Endothelial cell (in vitro differentiated cells): ENCODE measurements around the gene CYTH3. TPM values are rescaled to one million over a fixed set of nuclear protein-coding genes. Genes with fewer than 3 reads are reported as not detected.
A peak's percentile ranks its signal among the peaks of the same experiment; 100 is the strongest.

ENCODE experiments used
- DNase-seq: peaks from one replicate; pipeline ENCODE4 v3.0.0; 2021; ENCODE audit warnings: low spot score
- H3K27ac Mint-ChIP-seq: one replicate; pipeline ENCODE4 v1.8.0; 2021; ENCODE audit warnings: mixed read lengths, inconsistent platforms; ENCODE audit not compliant: unreplicated experiment
- H3K27me3 Mint-ChIP-seq: one replicate; pipeline ENCODE4 v1.8.0; 2021; ENCODE audit warnings: mild to moderate bottlenecking, moderate library complexity, mixed read lengths, inconsistent platforms; ENCODE audit not compliant: unreplicated experiment
- H3K36me3 Mint-ChIP-seq: one replicate; pipeline ENCODE4 v1.8.0; 2021; ENCODE audit warnings: mild to moderate bottlenecking, low read depth, mixed read lengths, inconsistent platforms; ENCODE audit not compliant: unreplicated experiment
- H3K4me1 Mint-ChIP-seq: one replicate; pipeline ENCODE4 v1.8.0; 2021; ENCODE audit warnings: mild to moderate bottlenecking, mixed read lengths, inconsistent platforms; ENCODE audit not compliant: unreplicated experiment
- H3K4me3 Mint-ChIP-seq: one replicate; pipeline ENCODE4 v1.8.0; 2021; ENCODE audit warnings: mild to moderate bottlenecking, mixed read lengths, inconsistent platforms; ENCODE audit not compliant: unreplicated experiment
- H3K9me3 Mint-ChIP-seq: one replicate; pipeline ENCODE4 v1.8.0; 2021; ENCODE audit warnings: mixed read lengths, inconsistent platforms; ENCODE audit not compliant: unreplicated experiment
- total RNA-seq: library from RNA; stranded (reverse); fragmentation: NEBNext Ultra II Directional; extraction: Animal tissue kit (Norgen Biotek cat#: 25700); gene quantifications from one replicate; pipeline ENCODE4 v1.2.1, GENCODE V29; 2021; ENCODE audit not compliant: unreplicated experiment
- TF ChIP-seq, protein P1 (sequence below): fragments of 200-600 bp; sonication (generic); IDR thresholded peaks from one replicate; pipeline ENCODE4 v1.5.0; 2021; ENCODE audit warnings: antibody characterized with exemption; ENCODE audit not compliant: unreplicated experiment

CYTH3 gene
- total RNA-seq, 1 donor from 2014 or later = 24.3 TPM

DNA sequence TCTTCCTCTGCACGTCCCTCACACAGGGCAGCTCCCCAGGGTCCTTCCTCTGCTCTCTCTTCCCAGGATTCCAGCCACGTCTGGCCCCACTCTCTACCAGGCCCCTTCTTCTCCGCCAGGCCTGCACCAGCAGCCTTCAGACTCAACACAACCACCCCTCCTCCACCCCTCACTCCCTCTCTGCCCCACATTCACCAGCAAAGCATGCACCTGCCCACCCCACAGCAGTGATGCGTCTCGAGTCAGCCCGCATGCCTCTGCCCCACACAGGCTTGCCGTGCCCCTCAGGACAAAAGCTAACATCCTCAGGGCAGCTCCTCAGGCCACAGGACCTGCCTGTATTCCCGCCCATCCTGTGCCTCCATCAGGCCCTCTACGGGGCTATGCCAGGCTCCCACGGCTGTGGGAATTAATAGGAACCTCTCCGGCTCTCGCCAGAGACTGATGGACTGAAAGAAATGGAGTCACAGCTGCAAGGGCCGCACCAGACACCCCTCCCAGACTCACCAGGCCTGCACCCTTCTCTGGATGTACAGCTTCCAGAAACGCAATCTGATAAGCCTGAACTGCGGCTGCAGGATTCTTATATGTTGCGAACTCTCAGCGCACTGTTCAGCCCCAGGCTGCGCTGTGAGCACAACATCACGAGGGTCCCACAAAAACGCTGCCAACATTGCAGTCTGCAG lies 100.1 kb downstream of the CYTH3 start:
- Mint-ChIP-seq H3K36me3 (peaks cover 34% of the 10 kb centered on the region), H3K4me1 (peaks cover 18% of the 10 kb centered on the region), H3K27me3 (peaks cover 10% of the 10 kb centered on the region), H3K27ac (no peak overlapping the region), H3K4me3 (no peak overlapping the region), H3K9me3 (no peaks in the 10 kb centered on the region)
- TF ChIP-seq, protein P1, sequence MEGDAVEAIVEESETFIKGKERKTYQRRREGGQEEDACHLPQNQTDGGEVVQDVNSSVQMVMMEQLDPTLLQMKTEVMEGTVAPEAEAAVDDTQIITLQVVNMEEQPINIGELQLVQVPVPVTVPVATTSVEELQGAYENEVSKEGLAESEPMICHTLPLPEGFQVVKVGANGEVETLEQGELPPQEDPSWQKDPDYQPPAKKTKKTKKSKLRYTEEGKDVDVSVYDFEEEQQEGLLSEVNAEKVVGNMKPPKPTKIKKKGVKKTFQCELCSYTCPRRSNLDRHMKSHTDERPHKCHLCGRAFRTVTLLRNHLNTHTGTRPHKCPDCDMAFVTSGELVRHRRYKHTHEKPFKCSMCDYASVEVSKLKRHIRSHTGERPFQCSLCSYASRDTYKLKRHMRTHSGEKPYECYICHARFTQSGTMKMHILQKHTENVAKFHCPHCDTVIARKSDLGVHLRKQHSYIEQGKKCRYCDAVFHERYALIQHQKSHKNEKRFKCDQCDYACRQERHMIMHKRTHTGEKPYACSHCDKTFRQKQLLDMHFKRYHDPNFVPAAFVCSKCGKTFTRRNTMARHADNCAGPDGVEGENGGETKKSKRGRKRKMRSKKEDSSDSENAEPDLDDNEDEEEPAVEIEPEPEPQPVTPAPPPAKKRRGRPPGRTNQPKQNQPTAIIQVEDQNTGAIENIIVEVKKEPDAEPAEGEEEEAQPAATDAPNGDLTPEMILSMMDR = no peak
- DNase-seq = no peak

DNA sequence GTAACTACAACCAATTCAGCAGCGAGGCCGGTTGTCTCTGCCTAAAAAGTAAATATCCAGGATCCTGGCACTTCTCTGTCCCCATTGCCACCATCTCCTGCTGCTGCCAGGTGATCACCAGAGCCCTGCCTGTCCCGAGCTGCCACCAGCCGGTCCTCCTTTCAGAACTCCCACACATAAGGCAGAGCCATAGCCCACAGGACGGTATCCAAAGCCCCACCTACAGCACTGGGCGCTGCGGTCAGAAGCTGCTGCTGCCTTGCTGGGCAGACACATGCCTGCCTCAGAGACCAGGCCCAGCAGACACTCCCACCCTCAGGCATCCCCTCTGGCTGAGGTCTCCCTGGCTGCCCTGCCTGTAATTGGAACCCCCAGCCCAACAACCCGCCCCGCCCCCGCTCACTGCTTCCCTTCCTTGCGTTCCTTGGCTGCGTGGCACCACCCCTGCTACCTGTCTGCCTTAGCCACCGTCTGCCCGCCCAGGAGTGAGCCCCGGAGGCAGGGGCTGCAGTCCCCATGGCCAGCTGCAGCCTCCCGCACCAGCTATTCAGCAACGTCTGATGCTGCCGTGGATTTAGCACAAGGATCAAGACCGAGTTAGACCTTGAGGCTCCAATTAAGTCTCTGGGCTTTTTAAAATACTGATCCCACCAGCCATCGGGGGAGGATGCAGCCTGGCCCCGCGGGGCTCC lies 100.7 kb downstream of the CYTH3 start:
- Mint-ChIP-seq H3K4me3 (no peak overlapping the region), H3K9me3 (no peaks in the 10 kb centered on the region), H3K36me3 (peaks cover 32% of the 10 kb centered on the region), H3K4me1 (peaks cover 18% of the 10 kb centered on the region), H3K27ac (no peak overlapping the region), H3K27me3 (peaks cover 10% of the 10 kb centered on the region)
- TF ChIP-seq, protein P1 = no peak
- DNase-seq = peak; percentile 8

DNA sequence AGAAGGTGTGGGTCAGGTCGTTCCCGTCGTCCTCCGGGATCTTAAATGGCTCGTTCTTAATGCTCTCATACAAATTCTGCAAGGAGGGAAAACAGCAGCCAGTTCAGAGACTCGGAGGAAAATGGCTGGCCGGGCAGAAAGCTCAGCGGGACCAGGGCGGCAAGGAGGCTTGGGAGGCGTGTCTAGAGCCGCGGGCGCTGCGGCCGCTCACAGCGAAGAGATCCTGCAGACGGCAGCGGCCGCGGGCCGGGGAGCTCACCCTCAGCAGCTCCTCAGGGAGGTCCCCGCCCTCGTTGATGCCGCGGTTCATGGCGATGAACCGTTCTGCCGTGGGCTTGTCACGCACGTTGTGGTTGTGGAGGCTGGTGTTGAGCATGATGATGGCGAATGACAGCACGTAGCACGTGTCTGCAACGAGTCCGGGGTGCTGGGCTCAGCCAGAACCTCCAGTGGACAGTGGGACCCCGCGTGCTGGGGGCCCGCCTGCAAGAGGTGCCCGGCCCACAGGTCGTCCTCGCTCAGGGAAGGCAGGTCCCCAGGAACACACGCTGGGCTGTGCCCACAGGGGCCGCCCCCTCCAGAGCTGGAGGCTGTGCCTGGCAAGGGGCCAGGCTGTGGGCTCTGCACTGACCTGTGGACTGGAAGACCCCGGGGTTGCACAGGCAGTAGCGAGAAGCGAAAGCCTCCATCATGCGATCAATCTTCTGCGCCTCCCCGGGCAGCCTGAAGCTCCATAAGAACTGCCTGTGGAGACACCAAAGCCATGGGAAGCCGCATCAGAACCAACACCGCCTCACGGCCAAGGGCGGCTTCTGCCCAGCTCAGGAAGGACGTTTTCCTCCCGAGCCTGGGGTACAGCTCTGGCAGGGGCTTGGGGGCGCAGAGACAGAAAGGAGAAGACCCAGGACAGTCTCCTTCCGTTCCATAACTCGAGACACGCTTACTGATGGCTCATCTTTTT lies 101.6 kb downstream of the CYTH3 start:
- Mint-ChIP-seq H3K4me1 (peaks cover 18% of the 10 kb centered on the region), H3K9me3 (no peaks in the 10 kb centered on the region), H3K27me3 (peaks cover 10% of the 10 kb centered on the region), H3K4me3 (no peak overlapping the region), H3K27ac (no peak overlapping the region), H3K36me3 (peaks cover 30% of the 10 kb centered on the region)
- TF ChIP-seq, protein P1 = no peak
- DNase-seq = no peak

DNA sequence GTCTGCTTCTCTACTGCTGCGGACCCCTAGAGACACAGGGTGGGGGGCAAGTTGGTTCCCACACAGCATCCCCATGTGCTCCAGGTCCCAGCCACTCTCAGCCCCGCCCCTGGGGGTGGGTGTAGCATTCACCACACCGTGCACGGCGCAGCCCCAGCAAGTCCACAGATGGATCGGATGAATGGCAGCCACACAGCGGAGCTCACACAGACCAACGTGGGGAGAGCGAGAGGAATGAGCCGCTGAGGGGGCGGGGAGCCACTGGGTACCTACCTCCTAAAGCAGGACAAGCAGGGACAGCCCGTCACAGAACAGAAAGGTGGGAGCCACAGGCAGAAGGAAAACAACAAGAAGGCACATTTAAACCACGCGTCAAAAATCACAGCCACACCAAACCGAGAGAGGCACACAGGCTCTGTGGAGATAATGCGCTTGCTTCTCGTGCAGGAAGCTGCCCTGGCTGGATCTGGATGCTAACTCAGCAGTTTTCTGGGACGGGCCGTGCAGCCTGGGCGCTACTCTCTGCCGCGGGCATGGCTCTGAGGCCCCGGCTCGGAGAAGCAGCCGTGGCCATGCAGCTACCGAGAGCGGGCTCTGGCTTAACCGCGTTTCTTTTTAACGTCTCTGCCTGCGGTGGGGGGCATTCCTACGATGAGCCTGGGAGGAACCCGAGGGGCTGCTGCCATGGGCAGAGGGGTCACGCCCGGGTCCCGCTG lies 102.5 kb downstream of the CYTH3 start:
- Mint-ChIP-seq H3K36me3 (peaks cover 30% of the 10 kb centered on the region), H3K4me3 (peak overlapping the region; percentile 66), H3K9me3 (no peaks in the 10 kb centered on the region), H3K27ac (no peak overlapping the region), H3K27me3 (peaks cover 10% of the 10 kb centered on the region), H3K4me1 (peaks cover 18% of the 10 kb centered on the region)
- no peak for DNase-seq
- TF ChIP-seq, protein P1 = no peak
